SU-DHL-6 (cell line): ENCODE data around the gene CSNK1G3.
"Not testable (repeated sequence)": the region's sequence is repeated elsewhere in the genome, so short reads cannot be mapped to it uniquely, and the experiment has no call there.

Source experiments
- H2AFZ ChIP-seq: fragments of 200-600 bp; sonication (generic); 2 replicates; pipeline ENCODE4 v1.6.1; 2014; ENCODE audit warnings: low read depth, mild to moderate bottlenecking, moderate library complexity, mixed read lengths, antibody characterized with exemption, low read length; ENCODE audit not compliant: severe bottlenecking
- H3F3A ChIP-seq: fragments of 200-600 bp; shearing (Covaris generic); 2 replicates; pipeline ENCODE4 v1.6.0; 2016; ENCODE audit warnings: antibody characterized with exemption, mild to moderate bottlenecking; ENCODE audit not compliant: insufficient read depth
- H3K27ac ChIP-seq: fragments of 200-600 bp; sonication (generic); 2 replicates; pipeline ENCODE4 v1.5.1; 2016; ENCODE audit warnings: low read depth, mild to moderate bottlenecking, low read length, moderate library complexity, mixed read lengths
- H3K27me3 ChIP-seq: fragments of 200-600 bp; sonication (generic), shearing (Covaris generic); 2 replicates; pipeline ENCODE4 v1.6.0; 2014; ENCODE audit warnings: mild to moderate bottlenecking, low read length
- H3K36me3 ChIP-seq: fragments of 200-600 bp; sonication (generic); 2 replicates; pipeline ENCODE4 v1.6.1; 2014; ENCODE audit warnings: mild to moderate bottlenecking, low read length, mixed read lengths
- H3K4me2 ChIP-seq: fragments of 300-600, 200-600 bp; shearing (Covaris generic), sonication (generic); 2 replicates; pipeline ENCODE4 v1.6.0; 2014; ENCODE audit warnings: low read length, low read depth, mild to moderate bottlenecking; ENCODE audit not compliant: poor library complexity, severe bottlenecking
- H3K4me3 ChIP-seq: fragments of 200-600 bp; sonication (generic); 2 replicates; pipeline ENCODE4 v1.5.1; 2014; ENCODE audit warnings: antibody characterized with exemption, low read length, mild to moderate bottlenecking, mixed read lengths; ENCODE audit not compliant: insufficient read depth, poor library complexity, severe bottlenecking
- H3K79me2 ChIP-seq: fragments of 200-600 bp; sonication (generic); 2 replicates; pipeline ENCODE4 v1.6.1; 2014; ENCODE audit warnings: mild to moderate bottlenecking, low read length, moderate library complexity; ENCODE audit not compliant: insufficient read depth
- H3K9ac ChIP-seq: fragments of 200-600 bp; sonication (generic); 2 replicates; pipeline ENCODE4 v1.7.0; 2014; ENCODE audit warnings: mild to moderate bottlenecking, low read length
- H3K9me2 ChIP-seq: fragments of 200-600 bp; sonication (generic); replicated peaks from 2 replicates; pipeline ENCODE4 v1.6.1; 2014; ENCODE audit warnings: low read length; ENCODE audit not compliant: insufficient read depth
- H3K9me3 ChIP-seq: fragments of 200-600 bp; sonication (generic); 2 replicates; pipeline ENCODE4 v1.6.1; 2014; ENCODE audit warnings: low read length, mixed read lengths; ENCODE audit not compliant: insufficient read depth
- H4K20me1 ChIP-seq: fragments of 200-600 bp; sonication (generic); 2 replicates; pipeline ENCODE4 v1.6.1; 2014; ENCODE audit warnings: low read depth, mild to moderate bottlenecking, antibody characterized with exemption, low read length, moderate library complexity, mixed read lengths
- EZH2phosphoT487 ChIP-seq: fragments of 200-600 bp; sonication (generic), shearing (Covaris generic); conservative IDR thresholded peaks from 2 replicates; pipeline ENCODE4 v1.6.1; 2018; ENCODE audit warnings: mild to moderate bottlenecking, antibody characterized with exemption, low read length, moderate library complexity, mixed read lengths
- TF ChIP-seq, protein P1 (sequence below): fragments of 200-600 bp; sonication (generic); IDR thresholded peaks from one replicate; pipeline ENCODE4 v1.5.1; 2017; ENCODE audit warnings: antibody characterized with exemption, mild to moderate bottlenecking, low read length, moderate library complexity; ENCODE audit not compliant: insufficient read depth, poor library complexity, severe bottlenecking

Gene CSNK1G3

DNA sequence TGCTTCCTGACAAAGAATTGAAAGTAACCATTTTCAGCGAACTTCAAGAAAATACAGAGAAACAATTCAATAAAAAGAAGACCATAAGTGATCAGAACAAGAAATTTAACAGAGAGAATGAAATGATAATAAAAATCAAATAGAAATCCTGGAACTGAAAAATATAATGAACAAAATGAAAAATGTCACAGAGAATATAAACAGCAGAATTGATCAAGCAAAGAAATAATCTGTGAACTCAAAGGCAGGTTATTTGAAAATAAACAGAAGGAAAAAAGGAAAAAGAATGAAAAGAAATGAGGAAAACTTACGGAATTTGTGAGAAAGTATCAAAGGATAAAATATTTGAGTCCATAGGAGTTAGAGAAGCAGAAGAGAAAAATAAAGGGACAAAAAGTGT lies 114.1 kb downstream of the CSNK1G3 start:
- Histone ChIP-seq H3K4me3 (no peak overlapping the region), H3K79me2 (no peaks in the 10 kb centered on the region), H3K9me3 (peaks cover 15% of the 10 kb centered on the region; the same call in 1 of the 2 replicates), H3K27me3 (no peaks in the 10 kb centered on the region), H3K4me2 (no peak overlapping the region), H3K9me2 (no peaks in the 10 kb centered on the region), H3F3A (no peaks in the 10 kb centered on the region), H3K27ac (no peak overlapping the region), H4K20me1 (no peaks in the 10 kb centered on the region), H2AFZ (no peak overlapping the region), H3K9ac (no peak overlapping the region), H3K36me3 (0 out of 2 replicates have a peak, but pooled peaks cover 3% of the 10 kb centered on the region)
- TF ChIP-seq, protein P1, sequence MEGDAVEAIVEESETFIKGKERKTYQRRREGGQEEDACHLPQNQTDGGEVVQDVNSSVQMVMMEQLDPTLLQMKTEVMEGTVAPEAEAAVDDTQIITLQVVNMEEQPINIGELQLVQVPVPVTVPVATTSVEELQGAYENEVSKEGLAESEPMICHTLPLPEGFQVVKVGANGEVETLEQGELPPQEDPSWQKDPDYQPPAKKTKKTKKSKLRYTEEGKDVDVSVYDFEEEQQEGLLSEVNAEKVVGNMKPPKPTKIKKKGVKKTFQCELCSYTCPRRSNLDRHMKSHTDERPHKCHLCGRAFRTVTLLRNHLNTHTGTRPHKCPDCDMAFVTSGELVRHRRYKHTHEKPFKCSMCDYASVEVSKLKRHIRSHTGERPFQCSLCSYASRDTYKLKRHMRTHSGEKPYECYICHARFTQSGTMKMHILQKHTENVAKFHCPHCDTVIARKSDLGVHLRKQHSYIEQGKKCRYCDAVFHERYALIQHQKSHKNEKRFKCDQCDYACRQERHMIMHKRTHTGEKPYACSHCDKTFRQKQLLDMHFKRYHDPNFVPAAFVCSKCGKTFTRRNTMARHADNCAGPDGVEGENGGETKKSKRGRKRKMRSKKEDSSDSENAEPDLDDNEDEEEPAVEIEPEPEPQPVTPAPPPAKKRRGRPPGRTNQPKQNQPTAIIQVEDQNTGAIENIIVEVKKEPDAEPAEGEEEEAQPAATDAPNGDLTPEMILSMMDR = no peak
- no peak for TF ChIP-seq EZH2phosphoT487

DNA sequence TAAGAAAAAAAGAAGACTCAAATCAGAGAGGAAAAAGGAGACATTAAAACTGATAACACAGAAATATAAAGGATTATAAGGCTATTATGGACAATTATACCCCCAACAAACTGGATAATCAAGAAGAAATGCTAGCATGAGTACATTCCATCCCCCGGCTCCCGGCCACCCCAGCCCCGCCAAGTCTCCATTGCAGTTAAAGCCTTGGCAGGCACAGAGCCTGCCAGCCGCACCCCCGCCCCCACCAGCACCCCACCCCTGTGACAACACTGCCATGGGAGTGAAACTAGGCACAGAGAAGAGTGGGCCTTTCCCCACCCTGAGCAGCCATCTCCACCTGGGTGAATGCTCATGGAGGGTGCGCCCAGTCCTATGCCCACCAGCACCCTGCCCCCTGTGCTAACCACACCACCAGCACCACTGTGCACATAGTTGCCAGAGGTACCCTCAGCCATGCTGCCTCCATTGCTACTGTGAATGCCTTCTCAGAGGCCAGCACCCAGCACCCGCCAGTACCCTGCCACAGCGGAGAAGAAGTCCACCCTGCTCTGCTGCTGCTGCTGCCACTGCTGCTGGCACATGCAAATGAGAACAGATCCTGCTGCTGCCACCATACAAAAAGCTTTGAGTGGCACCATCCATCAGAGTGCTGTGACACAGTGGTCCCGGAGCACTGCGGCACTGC lies 117.0 kb downstream of the CSNK1G3 start:
- H3K9me2 ChIP-seq = no peaks in the 10 kb centered on the region
- H3K36me3 ChIP-seq = 0 out of 2 replicates have a peak, but pooled peaks cover 3% of the 10 kb centered on the region
- H3K27ac ChIP-seq = no peak overlapping the region
- H2AFZ ChIP-seq = no peak overlapping the region
- no peak overlapping the region for H3K4me2 ChIP-seq
- no peaks in the 10 kb centered on the region for H3F3A ChIP-seq
- peaks cover 15% of the 10 kb centered on the region; the same call in 1 of the 2 replicates for H3K9me3 ChIP-seq
- H3K27me3 ChIP-seq = no peaks in the 10 kb centered on the region
- H4K20me1 ChIP-seq = no peaks in the 10 kb centered on the region
- H3K4me3 ChIP-seq = no peak overlapping the region
- TF ChIP-seq, protein P1 = no peak
- TF ChIP-seq EZH2phosphoT487 = no peak
- no peak overlapping the region for H3K9ac ChIP-seq
- no peaks in the 10 kb centered on the region for H3K79me2 ChIP-seq

DNA sequence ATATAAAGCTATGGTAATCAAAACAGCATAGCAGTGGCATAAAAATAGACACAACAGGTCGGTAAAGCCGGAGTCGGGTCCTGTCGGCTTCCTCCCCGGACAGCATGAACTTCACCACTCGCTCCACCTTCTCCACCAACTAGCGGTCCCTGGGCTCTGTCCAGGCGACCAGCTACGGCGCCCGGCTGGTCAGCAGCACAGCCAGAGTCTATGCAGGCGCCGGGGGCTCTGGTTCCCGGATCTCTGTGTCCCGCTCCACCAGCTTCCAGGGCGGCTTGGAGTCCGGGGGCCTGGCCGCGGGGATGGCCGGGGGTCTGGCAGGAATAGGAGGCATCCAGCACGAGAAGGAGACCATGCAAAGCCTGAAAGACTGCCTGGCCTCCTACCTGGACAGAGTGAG lies 124.0 kb downstream of the CSNK1G3 start:
- Histone ChIP-seq H3K79me2 (no peaks in the 10 kb centered on the region), H3F3A (no peaks in the 10 kb centered on the region), H4K20me1 (no peaks in the 10 kb centered on the region), H3K27me3 (no peaks in the 10 kb centered on the region), H3K9me2 (no peaks in the 10 kb centered on the region), H3K36me3 (no peaks in the 10 kb centered on the region), H3K4me3 (no peak overlapping the region), H3K27ac (no peak overlapping the region), H3K4me2 (no peak overlapping the region), H2AFZ (no peak overlapping the region), H3K9ac (no peak overlapping the region), H3K9me3 (no peaks in the 10 kb centered on the region)
- TF ChIP-seq EZH2phosphoT487 = no peak
- TF ChIP-seq, protein P1 = no peak

DNA sequence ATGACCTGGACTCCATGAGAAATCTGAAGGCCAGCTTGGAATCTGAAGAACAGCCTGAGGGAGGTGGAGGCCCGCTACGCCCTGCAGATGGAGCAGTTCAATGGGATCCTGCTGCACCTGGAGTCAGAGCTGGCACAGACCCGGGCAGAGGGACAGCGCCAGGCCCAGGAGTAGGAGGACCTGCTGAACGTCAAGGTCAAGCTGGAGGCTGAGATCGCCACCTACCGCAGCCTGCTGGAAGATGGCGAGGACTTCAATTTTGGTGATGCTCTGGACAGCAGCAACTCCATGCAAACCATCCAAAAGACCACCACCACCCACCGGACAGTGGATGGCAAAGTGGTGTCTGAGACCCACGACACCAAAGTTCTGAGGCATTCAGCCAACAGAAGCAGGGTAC lies 125.1 kb downstream of the CSNK1G3 start:
- not testable (repeated sequence) for H3K27me3 ChIP-seq, H3K9me3 ChIP-seq, H3K27ac ChIP-seq, H3K36me3 ChIP-seq, H2AFZ ChIP-seq, H3K4me2 ChIP-seq, H3K9ac ChIP-seq, H3K9me2 ChIP-seq, H3K4me3 ChIP-seq, H4K20me1 ChIP-seq, H3K79me2 ChIP-seq, H3F3A ChIP-seq
